IMR-90 (cell line): Measurements from ENCODE around the gene CCNQ. TPM values are rescaled to one million over a fixed set of nuclear protein-coding genes. Genes with fewer than 3 reads are reported as not detected.

Experiments
- ATAC-seq: fragments of 200-7000 bp; cut with Tn5 transposase; 2 replicates; pipeline ENCODE4 v1.9.1; 2020; ENCODE audit warnings: low read depth, mild to moderate bottlenecking, moderate library complexity
- BruUV-seq: library from RNA; stranded (reverse); fragments of 400-500 nt; replicated peaks from 2 replicates; lab custom pipeline; 2021; lab: Mats Ljungman, UMichigan
- CTCF ChIA-PET: fragments of 300-600 bp; formaldehyde crosslinking; extraction: SDS; loops from one replicate; lab custom pipeline; 2021; ENCODE audit warnings: antibody characterized with exemption; lab: Yijun Ruan, JAX
- POLR2A ChIA-PET: fragments of 300-600 bp; sonication (Branson Sonifier 250); formaldehyde crosslinking; loops from one replicate; lab custom pipeline; 2022; ENCODE audit warnings: antibody characterized with exemption; ENCODE audit not compliant: unreplicated experiment; lab: Charles Lee
- DNase-seq: peaks from one replicate; pipeline ENCODE4 v3.0.0; 2013
- H2AFZ ChIP-seq: replicated peaks from 2 replicates; pipeline ENCODE3; 2013; ENCODE audit warnings: low read length, mild to moderate bottlenecking; ENCODE audit not compliant: poor library complexity
- H2AK5ac ChIP-seq: 2 replicates; pipeline ENCODE4 v1.6.1; 2013; ENCODE audit warnings: low read depth, low read length, inconsistent platforms
- H2AK9ac ChIP-seq: replicated peaks from 2 replicates; pipeline ENCODE3; 2013; ENCODE audit warnings: mild to moderate bottlenecking, low read depth, low read length, moderate library complexity; ENCODE audit not compliant: poor library complexity
- H2BK120ac ChIP-seq: 2 replicates; pipeline ENCODE4 v1.6.1; 2013; ENCODE audit warnings: low read depth, low read length, inconsistent platforms
- H2BK15ac ChIP-seq: 3 replicates; pipeline ENCODE4 v1.6.1; 2013; ENCODE audit warnings: low read depth, low read length, inconsistent platforms
- H2BK20ac ChIP-seq: 2 replicates; pipeline ENCODE4 v1.6.1; 2013; ENCODE audit warnings: low read depth, mild to moderate bottlenecking, inconsistent platforms, low read length, moderate library complexity
- H2BK5ac ChIP-seq: 2 replicates; pipeline ENCODE4 v1.6.1; 2013; ENCODE audit warnings: mild to moderate bottlenecking, low read depth, low read length, inconsistent platforms; ENCODE audit not compliant: poor library complexity, severe bottlenecking
- H3K14ac ChIP-seq: replicated peaks from 2 replicates; pipeline ENCODE4 v1.6.1; 2013; ENCODE audit warnings: low read depth, low read length, inconsistent platforms
- H3K18ac ChIP-seq: 2 replicates; pipeline ENCODE4 v1.6.1; 2013; ENCODE audit warnings: low read depth, low read length, control low read depth
- H3K23ac ChIP-seq: 2 replicates; pipeline ENCODE4 v1.6.1; 2013; ENCODE audit warnings: low read depth, low read length, inconsistent platforms
- H3K27ac ChIP-seq: 2 replicates; pipeline ENCODE4 v1.5.1; 2013; ENCODE audit warnings: mild to moderate bottlenecking, control low read depth, low read length; ENCODE audit not compliant: insufficient read depth
- H3K27me3 ChIP-seq: 2 replicates; pipeline ENCODE4 v1.6.1; 2013; ENCODE audit warnings: low read length; ENCODE audit not compliant: control insufficient read depth, insufficient read depth
- H3K36me3 ChIP-seq: 2 replicates; pipeline ENCODE4 v1.6.1; 2013; ENCODE audit warnings: low read length, mixed read lengths; ENCODE audit not compliant: control insufficient read depth, insufficient read depth
- H3K4ac ChIP-seq: 2 replicates; pipeline ENCODE4 v1.6.1; 2013; ENCODE audit warnings: low read depth, low read length, inconsistent platforms
- H3K4me1 ChIP-seq: 2 replicates; pipeline ENCODE4 v1.6.1; 2013; ENCODE audit warnings: low read length, mixed read lengths; ENCODE audit not compliant: control insufficient read depth, insufficient read depth
- H3K4me2 ChIP-seq: 2 replicates; pipeline ENCODE4 v1.6.1; 2013; ENCODE audit warnings: low read depth, mild to moderate bottlenecking, control low read depth, low read length, moderate library complexity
- H3K4me3 ChIP-seq: 2 replicates; pipeline ENCODE4 v1.5.1; 2013; ENCODE audit warnings: low read depth, mild to moderate bottlenecking, control low read depth, low read length, moderate library complexity; ENCODE audit not compliant: insufficient read depth
- H3K56ac ChIP-seq: 2 replicates; pipeline ENCODE4 v1.6.1; 2013; ENCODE audit warnings: low read length, inconsistent platforms; ENCODE audit not compliant: insufficient read depth; ENCODE audit errors: extremely low read depth
- H3K79me1 ChIP-seq, 2 experiments: 2 replicates each; pipeline ENCODE4 v1.6.1; 2013; ENCODE audit warnings: low read length in 2 of 2, inconsistent platforms in 1 of 2, low read depth in 1 of 2
- H3K9ac ChIP-seq: 2 replicates; pipeline ENCODE4 v1.6.1; 2013; ENCODE audit warnings: low read depth, low read length, control low read depth
- H3K9me1 ChIP-seq: 2 replicates; pipeline ENCODE4 v1.6.1; 2013; ENCODE audit warnings: low read length, inconsistent platforms; ENCODE audit not compliant: insufficient read depth
- H3K9me3 ChIP-seq: 2 replicates; pipeline ENCODE4 v1.6.1; 2013; ENCODE audit warnings: low read length; ENCODE audit not compliant: control insufficient read depth, insufficient read depth
- H4K20me1 ChIP-seq: 2 replicates; pipeline ENCODE4 v1.6.1; 2013; ENCODE audit warnings: low read length, inconsistent platforms; ENCODE audit not compliant: insufficient read depth
- H4K5ac ChIP-seq: 2 replicates; pipeline ENCODE4 v1.6.1; 2013; ENCODE audit warnings: mild to moderate bottlenecking, low read depth, low read length, control low read depth
- H4K8ac ChIP-seq, 2 experiments: 2 replicates each; pipeline ENCODE4 v1.6.1; 2013; ENCODE audit warnings: low read depth in 2 of 2, low read length in 2 of 2, control low read depth in 1 of 2, inconsistent platforms in 1 of 2
- H4K91ac ChIP-seq: 2 replicates; pipeline ENCODE4 v1.6.1; 2013; ENCODE audit warnings: low read depth, low read length, inconsistent platforms; ENCODE audit not compliant: insufficient read depth
- FOS ChIP-seq: fragments of 150-350 bp; IDR thresholded peaks from 2 replicates; pipeline ENCODE4 v1.6.1; 2016; ENCODE audit warnings: low read depth, low read length
- POLR2A ChIP-seq: IDR thresholded peaks from 2 replicates; pipeline ENCODE4 v1.6.1; 2012; ENCODE audit warnings: mild to moderate bottlenecking, low read depth, low read length
- RCOR1 ChIP-seq: IDR thresholded peaks from 2 replicates; pipeline ENCODE4 v1.6.1; 2012; ENCODE audit warnings: mild to moderate bottlenecking, low read length, improper control_type of control experiment; ENCODE audit not compliant: insufficient replicate concordance
- WGBS, 2 experiments: methylation state at CpG; one replicate each; pipeline versions ENCODE4 v1.1.5 to v1.1.7; 2013; ENCODE audit warnings: missing lambda C conversion rate in 2 of 2; ENCODE audit not compliant: insufficient read length in 1 of 2; ENCODE audit errors: extremely low coverage in 2 of 2; 5-methylcytosine and 5-hydroxymethylcytosine counted together
- dilution Hi-C: fragments of 300-500 bp; cut with HindIII; formaldehyde crosslinking; loops from one replicate; pipeline ENCODE4 v1.14.3; 2018; ENCODE audit warnings: low sequenced_read_pairs; ENCODE audit not compliant: unreplicated experiment
- in situ Hi-C: fragments of 300-500 bp; cut with MboI; formaldehyde crosslinking; loops from 3 replicates; pipeline ENCODE4 v1.14.3; 2019; ENCODE audit warnings: low sequenced_read_pairs, inconsistent platforms, mixed read lengths
- intact Hi-C: fragments of 100-400 bp; cut with micrococcal nuclease; formaldehyde crosslinking; loops from 2 replicates; pipeline ENCODE4 v1.10.0; 2022
- polyA plus RNA-seq, 3 experiments: library from polyadenylated mRNA; depleted of rRNA; stranded (reverse); fragments of >200 nt; gene quantifications; 2 replicates each; pipeline ENCODE4 v1.2.3, GENCODE V29; 2012; ENCODE audit warnings: low replicate concordance in 1 of 3
- total RNA-seq: library from RNA; depleted of rRNA; stranded (reverse); fragments of >200 nt; gene quantifications from 2 replicates; pipeline ENCODE4 v1.2.3, GENCODE V29; 2012

Gene CCNQ
- total and polyA plus RNA-seq, 2 of the 4 experiments (the other 2 are of a cell fraction) = 27.6 to 35.2 TPM

- TF ChIP-seq FOS = no peak
These were observed 40.5 kb upstream of the CCNQ start (continued) for GRCh38 chrX:153639177-153640044.

- dilution Hi-C loops = no loop called here
- H3K18ac ChIP-seq = no peak overlapping the region
- H2BK15ac ChIP-seq = no peak overlapping the region
- H3K79me1 ChIP-seq = no peaks in the 10 kb centered on the region
- in situ Hi-C loops = no loop called here
- intact Hi-C loops = no loop called here
- ATAC-seq (no peak), DNase-seq (no peak)
- H3K4me2 ChIP-seq = no peak overlapping the region
- no peaks in the 10 kb centered on the region for H3K9me1 ChIP-seq
- H2BK120ac ChIP-seq = no peak overlapping the region
- H3K4me1 ChIP-seq = no peaks in the 10 kb centered on the region
- BruUV-seq = no TSS peak
- ChIA-PET POLR2A (no interaction called here), CTCF (no interaction called here)
- H3K23ac ChIP-seq = no peak overlapping the region
- peaks cover 4% of the 10 kb centered on the region; the same call in 1 of the 2 replicates for H3K9me3 ChIP-seq
- no peak overlapping the region for H2BK20ac ChIP-seq
- H3K56ac ChIP-seq = no peak overlapping the region
- no peak overlapping the region for H4K8ac ChIP-seq
- no peak overlapping the region for H3K14ac ChIP-seq
- TF ChIP-seq RCOR1 (no peak), FOS (no peak), POLR2A (no peak)
- no peak overlapping the region for H4K5ac ChIP-seq
- WGBS, 2 experiments = 70% methylated on average over 2 of the region's 20 CpGs; no CpG with 5 or more reads in 1 of the 2 experiments
- no peaks in the 10 kb centered on the region for H4K20me1 ChIP-seq
- H3K27me3 ChIP-seq = peaks cover 38% of the 10 kb centered on the region
- no peak overlapping the region for H2BK5ac ChIP-seq
- no peak overlapping the region for H2AK5ac ChIP-seq
- no peak overlapping the region for H3K27ac ChIP-seq
- H3K4me3 ChIP-seq = no peak overlapping the region
- H4K91ac ChIP-seq = no peak overlapping the region
- H3K36me3 ChIP-seq = no peaks in the 10 kb centered on the region
- no peak overlapping the region for H2AFZ ChIP-seq
- H2AK9ac ChIP-seq = no peak overlapping the region
- no peak overlapping the region for H3K4ac ChIP-seq
- H3K9ac ChIP-seq = no peak overlapping the region
These were observed 39.7 kb upstream of the CCNQ start for GRCh38 chrX:153638436-153639176.
